IMR-90 (cell line): ENCODE measurements around the gene IL21R. TPM values are rescaled to one million over a fixed set of nuclear protein-coding genes. Genes with fewer than 3 reads are reported as not detected.

Experiments used
- ATAC-seq: fragments of 200-7000 bp; cut with Tn5 transposase; 2 replicates; pipeline ENCODE4 v1.9.1; 2020; ENCODE audit warnings: low read depth, mild to moderate bottlenecking, moderate library complexity
- BruUV-seq: library from RNA; stranded (reverse); fragments of 400-500 nt; replicated peaks from 2 replicates; lab custom pipeline; 2021; lab: Mats Ljungman, UMichigan
- CTCF ChIA-PET: fragments of 300-600 bp; formaldehyde crosslinking; extraction: SDS; loops from one replicate; lab custom pipeline; 2021; ENCODE audit warnings: antibody characterized with exemption; lab: Yijun Ruan, JAX
- POLR2A ChIA-PET: fragments of 300-600 bp; sonication (Branson Sonifier 250); formaldehyde crosslinking; loops from one replicate; lab custom pipeline; 2022; ENCODE audit warnings: antibody characterized with exemption; ENCODE audit not compliant: unreplicated experiment; lab: Charles Lee
- DNase-seq: peaks from one replicate; pipeline ENCODE4 v3.0.0; 2013
- H2AFZ ChIP-seq: replicated peaks from 2 replicates; pipeline ENCODE3; 2013; ENCODE audit warnings: low read length, mild to moderate bottlenecking; ENCODE audit not compliant: poor library complexity
- H2AK5ac ChIP-seq: 2 replicates; pipeline ENCODE4 v1.6.1; 2013; ENCODE audit warnings: low read depth, low read length, inconsistent platforms
- H2AK9ac ChIP-seq: replicated peaks from 2 replicates; pipeline ENCODE3; 2013; ENCODE audit warnings: mild to moderate bottlenecking, low read depth, low read length, moderate library complexity; ENCODE audit not compliant: poor library complexity
- H2BK120ac ChIP-seq: 2 replicates; pipeline ENCODE4 v1.6.1; 2013; ENCODE audit warnings: low read depth, low read length, inconsistent platforms
- H2BK15ac ChIP-seq: 3 replicates; pipeline ENCODE4 v1.6.1; 2013; ENCODE audit warnings: low read depth, low read length, inconsistent platforms
- H2BK20ac ChIP-seq: 2 replicates; pipeline ENCODE4 v1.6.1; 2013; ENCODE audit warnings: low read depth, mild to moderate bottlenecking, inconsistent platforms, low read length, moderate library complexity
- H2BK5ac ChIP-seq: 2 replicates; pipeline ENCODE4 v1.6.1; 2013; ENCODE audit warnings: mild to moderate bottlenecking, low read depth, low read length, inconsistent platforms; ENCODE audit not compliant: poor library complexity, severe bottlenecking
- H3K14ac ChIP-seq: replicated peaks from 2 replicates; pipeline ENCODE4 v1.6.1; 2013; ENCODE audit warnings: low read depth, low read length, inconsistent platforms
- H3K18ac ChIP-seq: 2 replicates; pipeline ENCODE4 v1.6.1; 2013; ENCODE audit warnings: low read depth, low read length, control low read depth
- H3K23ac ChIP-seq: 2 replicates; pipeline ENCODE4 v1.6.1; 2013; ENCODE audit warnings: low read depth, low read length, inconsistent platforms
- H3K27ac ChIP-seq: 2 replicates; pipeline ENCODE4 v1.5.1; 2013; ENCODE audit warnings: mild to moderate bottlenecking, control low read depth, low read length; ENCODE audit not compliant: insufficient read depth
- H3K27me3 ChIP-seq: 2 replicates; pipeline ENCODE4 v1.6.1; 2013; ENCODE audit warnings: low read length; ENCODE audit not compliant: control insufficient read depth, insufficient read depth
- H3K36me3 ChIP-seq: 2 replicates; pipeline ENCODE4 v1.6.1; 2013; ENCODE audit warnings: low read length, mixed read lengths; ENCODE audit not compliant: control insufficient read depth, insufficient read depth
- H3K4ac ChIP-seq: 2 replicates; pipeline ENCODE4 v1.6.1; 2013; ENCODE audit warnings: low read depth, low read length, inconsistent platforms
- H3K4me1 ChIP-seq: 2 replicates; pipeline ENCODE4 v1.6.1; 2013; ENCODE audit warnings: low read length, mixed read lengths; ENCODE audit not compliant: control insufficient read depth, insufficient read depth
- H3K4me2 ChIP-seq: 2 replicates; pipeline ENCODE4 v1.6.1; 2013; ENCODE audit warnings: low read depth, mild to moderate bottlenecking, control low read depth, low read length, moderate library complexity
- H3K4me3 ChIP-seq: 2 replicates; pipeline ENCODE4 v1.5.1; 2013; ENCODE audit warnings: low read depth, mild to moderate bottlenecking, control low read depth, low read length, moderate library complexity; ENCODE audit not compliant: insufficient read depth
- H3K56ac ChIP-seq: 2 replicates; pipeline ENCODE4 v1.6.1; 2013; ENCODE audit warnings: low read length, inconsistent platforms; ENCODE audit not compliant: insufficient read depth; ENCODE audit errors: extremely low read depth
- H3K79me1 ChIP-seq, 2 experiments: 2 replicates each; pipeline ENCODE4 v1.6.1; 2013; ENCODE audit warnings: low read length in 2 of 2, inconsistent platforms in 1 of 2, low read depth in 1 of 2
- H3K9ac ChIP-seq: 2 replicates; pipeline ENCODE4 v1.6.1; 2013; ENCODE audit warnings: low read depth, low read length, control low read depth
- H3K9me1 ChIP-seq: 2 replicates; pipeline ENCODE4 v1.6.1; 2013; ENCODE audit warnings: low read length, inconsistent platforms; ENCODE audit not compliant: insufficient read depth
- H3K9me3 ChIP-seq: 2 replicates; pipeline ENCODE4 v1.6.1; 2013; ENCODE audit warnings: low read length; ENCODE audit not compliant: control insufficient read depth, insufficient read depth
- H4K20me1 ChIP-seq: 2 replicates; pipeline ENCODE4 v1.6.1; 2013; ENCODE audit warnings: low read length, inconsistent platforms; ENCODE audit not compliant: insufficient read depth
- H4K5ac ChIP-seq: 2 replicates; pipeline ENCODE4 v1.6.1; 2013; ENCODE audit warnings: mild to moderate bottlenecking, low read depth, low read length, control low read depth
- H4K8ac ChIP-seq, 2 experiments: 2 replicates each; pipeline ENCODE4 v1.6.1; 2013; ENCODE audit warnings: low read depth in 2 of 2, low read length in 2 of 2, control low read depth in 1 of 2, inconsistent platforms in 1 of 2
- H4K91ac ChIP-seq: 2 replicates; pipeline ENCODE4 v1.6.1; 2013; ENCODE audit warnings: low read depth, low read length, inconsistent platforms; ENCODE audit not compliant: insufficient read depth
- CEBPB ChIP-seq: IDR thresholded peaks from 2 replicates; pipeline ENCODE4 v1.6.1; 2012; ENCODE audit warnings: low read depth, low read length, improper control_type of control experiment
- CTCF ChIP-seq: conservative IDR thresholded peaks from 2 replicates; pipeline ENCODE4 v1.5.1; 2012; ENCODE audit warnings: mild to moderate bottlenecking, low read depth, low read length, improper control_type of control experiment
- MAZ ChIP-seq: IDR thresholded peaks from 2 replicates; pipeline ENCODE4 v1.6.1; 2012; ENCODE audit warnings: low read depth, mild to moderate bottlenecking, low read length, improper control_type of control experiment, moderate library complexity, borderline replicate concordance
- RAD21 ChIP-seq: IDR thresholded peaks from 2 replicates; pipeline ENCODE4 v1.6.1; 2012; ENCODE audit warnings: low read length, improper control_type of control experiment
- USF2 ChIP-seq: fragments of 150-350 bp; IDR thresholded peaks from 2 replicates; pipeline ENCODE4 v1.6.1; 2017; ENCODE audit warnings: mild to moderate bottlenecking, antibody characterized with exemption, low read length, low read depth
- WGBS, 2 experiments: methylation state at CpG; one replicate each; pipeline versions ENCODE4 v1.1.5 to v1.1.7; 2013; ENCODE audit warnings: missing lambda C conversion rate in 2 of 2; ENCODE audit not compliant: insufficient read length in 1 of 2; ENCODE audit errors: extremely low coverage in 2 of 2; 5-methylcytosine and 5-hydroxymethylcytosine counted together
- dilution Hi-C: fragments of 300-500 bp; cut with HindIII; formaldehyde crosslinking; loops from one replicate; pipeline ENCODE4 v1.14.3; 2018; ENCODE audit warnings: low sequenced_read_pairs; ENCODE audit not compliant: unreplicated experiment
- in situ Hi-C: fragments of 300-500 bp; cut with MboI; formaldehyde crosslinking; loops from 3 replicates; pipeline ENCODE4 v1.14.3; 2019; ENCODE audit warnings: low sequenced_read_pairs, inconsistent platforms, mixed read lengths
- intact Hi-C: fragments of 100-400 bp; cut with micrococcal nuclease; formaldehyde crosslinking; loops from 2 replicates; pipeline ENCODE4 v1.10.0; 2022
- polyA plus RNA-seq, 3 experiments: library from polyadenylated mRNA; depleted of rRNA; stranded (reverse); fragments of >200 nt; gene quantifications; 2 replicates each; pipeline ENCODE4 v1.2.3, GENCODE V29; 2012; ENCODE audit warnings: low replicate concordance in 1 of 3
- total RNA-seq: library from RNA; depleted of rRNA; stranded (reverse); fragments of >200 nt; gene quantifications from 2 replicates; pipeline ENCODE4 v1.2.3, GENCODE V29; 2012

Gene IL21R
- total and polyA plus RNA-seq, 2 of the 4 experiments (the other 2 are of a cell fraction): 0.72 to 0.97 TPM

GRCh38 chr16:27427538-27427937 is 25.6 kb downstream of the IL21R start (continued):
- no peak for TF ChIP-seq RAD21

- Histone ChIP-seq H2BK15ac (no peak overlapping the region), H3K4me3 (no peak overlapping the region), H2AFZ (no peak overlapping the region), H2BK120ac (no peak overlapping the region), H3K4me1 (peaks cover 8% of the 10 kb centered on the region), H2BK5ac (no peak overlapping the region), H3K4ac (no peak overlapping the region), H3K14ac (no peak overlapping the region), H4K5ac (no peak overlapping the region), H4K8ac (no peak overlapping the region), H3K79me1 (no peaks in the 10 kb centered on the region; a peak in 1 of 4 replicates), H3K18ac (no peak overlapping the region), H3K36me3 (no peaks in the 10 kb centered on the region), H3K4me2 (no peak overlapping the region), H3K9ac (no peak overlapping the region), H2BK20ac (no peak overlapping the region), H2AK5ac (no peak overlapping the region), H3K23ac (no peak overlapping the region), H4K91ac (no peak overlapping the region), H3K9me1 (peaks cover 7% of the 10 kb centered on the region), H2AK9ac (peak overlapping the region; percentile 45), H4K20me1 (no peaks in the 10 kb centered on the region), H3K9me3 (no peaks in the 10 kb centered on the region), H3K27me3 (no peaks in the 10 kb centered on the region), H3K27ac (no peak overlapping the region), H3K56ac (no peak overlapping the region)
- in situ Hi-C loops: no loop called here
- ChIA-PET CTCF (interaction anchor here (0.5 kb wide), 1 partner anchor 264 kb away, joined by 3 read pairs; no protein-coding TSS in a partner anchor), POLR2A (no interaction called here)
- dilution Hi-C loops: no loop called here
- BruUV-seq: no TSS peak
- ATAC-seq (no peak), DNase-seq (no peak)
- 100% methylated on average over 1 of the region's 4 CpGs; no CpG with 5 or more reads in 1 of the 2 experiments for WGBS, 2 experiments
- intact Hi-C loops: no loop called here
- no peak for TF ChIP-seq MAZ
- TF ChIP-seq CEBPB: no peak
- TF ChIP-seq USF2: no peak
- TF ChIP-seq CTCF: 0 out of 2 replicates have a peak, but pooled peaks have one; percentile 3
Observed at GRCh38 chr16:27428026-27428785, 26.2 kb downstream of the IL21R start.
